HG02852 (cell line): ENCODE results near the gene MATCAP1.

ENCODE experiments used
- ATAC-seq: cut with Tn5 transposase; IDR thresholded peaks from one replicate; pipeline ENCODE4 v1.9.1; 2021; ENCODE audit warnings: mild to moderate bottlenecking, moderate library complexity; ENCODE audit not compliant: unreplicated experiment

The MATCAP1 gene

DNA sequence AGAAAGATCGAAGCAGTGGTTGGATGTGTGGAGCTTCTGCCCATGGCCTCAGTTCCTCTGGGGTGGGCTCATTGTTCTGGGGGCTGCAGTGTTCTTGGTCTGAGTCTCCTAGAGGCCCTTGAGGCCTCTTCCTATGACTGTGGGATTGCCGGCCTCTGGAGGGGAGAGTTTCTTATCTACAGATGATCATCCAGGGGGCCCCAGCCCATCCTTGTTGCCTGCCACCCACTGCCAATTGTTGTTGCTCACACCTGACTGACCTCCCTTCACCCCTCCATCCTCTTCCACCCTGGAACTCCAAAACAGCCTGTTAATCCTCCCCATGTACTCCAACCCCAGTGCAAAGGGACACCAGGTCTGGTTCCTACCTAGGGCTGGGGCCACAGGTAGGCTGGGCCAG, 38.8 kb downstream of the MATCAP1 start:
- no peak for ATAC-seq

DNA sequence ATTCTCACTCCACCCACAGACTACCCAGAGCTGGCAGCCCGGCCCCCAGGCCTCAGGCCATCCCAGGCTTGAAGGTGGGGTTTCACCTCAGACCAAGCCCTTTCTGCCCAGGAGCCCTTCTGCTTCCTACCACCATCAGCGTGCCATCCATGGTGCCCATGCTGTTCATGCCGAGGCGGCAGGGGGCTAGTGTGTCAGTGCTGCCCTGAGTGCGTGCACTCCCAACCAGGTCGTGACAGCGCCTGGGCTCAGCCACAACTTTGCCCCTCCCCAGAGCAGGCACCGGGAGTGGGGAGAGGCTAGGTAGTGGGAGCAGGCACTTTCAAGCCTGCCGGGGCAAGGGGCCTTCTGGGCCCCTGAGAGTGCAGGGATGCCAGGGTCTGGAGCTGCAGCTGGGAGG, 41.4 kb downstream of the MATCAP1 start:
- no peak for ATAC-seq

DNA sequence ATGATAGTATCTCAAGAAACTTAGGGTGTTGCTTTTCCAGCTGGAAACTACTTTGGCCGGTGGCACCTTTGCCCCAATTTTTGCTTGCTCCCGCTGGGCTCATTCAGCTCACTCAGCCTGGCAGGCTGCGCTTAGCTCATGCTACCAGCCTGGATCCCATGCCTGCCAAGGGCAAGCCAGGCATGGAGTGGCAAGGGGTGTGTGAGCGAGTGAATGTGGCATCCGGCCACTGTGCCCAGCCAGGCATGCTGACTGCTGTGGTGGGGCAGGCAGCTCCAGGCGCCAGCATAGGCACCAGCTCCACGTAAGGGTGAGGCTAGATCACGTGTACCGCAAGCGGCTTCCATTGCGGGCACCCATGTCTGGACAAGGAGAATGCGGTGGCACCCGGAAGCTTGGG, 42.4 kb downstream of the MATCAP1 start:
- no peak for ATAC-seq

DNA sequence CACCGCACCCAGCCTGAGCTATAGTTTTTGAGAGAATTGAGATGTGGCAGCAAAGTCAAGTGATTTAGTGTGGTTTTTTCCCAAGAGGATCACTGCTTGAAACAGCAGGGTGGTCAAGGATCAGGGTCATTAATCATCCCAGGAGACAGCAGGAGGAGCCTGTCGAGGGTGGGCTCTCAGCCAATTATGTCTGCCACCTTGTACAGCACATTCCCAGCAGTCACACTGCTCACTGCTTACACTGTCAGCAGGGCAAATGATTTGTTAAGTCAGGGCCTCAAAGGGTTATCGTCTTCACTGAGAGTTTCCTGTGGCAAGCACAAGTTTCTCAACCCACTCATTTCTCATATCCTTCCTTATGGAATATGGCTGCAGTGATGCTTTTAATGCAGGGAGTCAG, 46.2 kb downstream of the MATCAP1 start:
- ATAC-seq = no peak

DNA sequence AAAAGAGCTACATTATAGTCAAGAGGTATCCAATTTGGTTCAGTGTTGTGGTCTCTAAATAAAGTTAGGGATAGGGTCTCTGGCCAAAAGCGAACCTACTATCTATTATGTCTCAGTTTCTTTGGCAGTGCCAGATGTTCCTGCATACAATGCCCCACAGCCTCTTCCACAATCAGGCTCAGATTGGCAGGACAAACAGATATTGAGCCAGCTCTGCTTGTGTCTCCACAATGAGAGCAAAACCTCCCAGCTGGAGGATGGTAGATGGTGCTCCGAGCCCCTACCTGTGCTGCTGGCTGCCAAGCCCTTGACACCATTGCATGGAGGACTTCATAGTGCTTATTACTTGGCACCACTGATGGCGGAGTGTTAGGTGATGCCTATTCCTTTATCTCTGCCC, 54.3 kb downstream of the MATCAP1 start:
- no peak for ATAC-seq

DNA sequence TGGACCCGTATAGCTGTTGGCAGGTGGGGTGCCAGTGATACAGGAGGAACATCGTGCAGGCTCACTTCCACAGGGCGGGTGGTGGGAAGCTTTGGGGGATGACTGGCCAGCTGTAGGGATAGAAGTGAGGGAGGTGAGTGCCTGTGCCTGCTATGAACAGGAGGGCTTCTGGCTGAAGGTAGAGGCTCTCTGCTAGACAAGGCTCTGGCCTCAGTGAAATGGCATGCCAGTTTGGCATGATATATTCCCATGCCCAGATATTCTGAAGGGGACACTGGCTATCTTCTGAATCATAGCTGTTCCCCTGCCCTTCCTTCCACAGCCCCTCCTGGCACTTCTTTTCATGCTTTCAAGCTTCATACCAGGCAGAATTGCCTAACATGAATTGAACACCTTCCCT, 54.9 kb downstream of the MATCAP1 start:
- no peak for ATAC-seq

DNA sequence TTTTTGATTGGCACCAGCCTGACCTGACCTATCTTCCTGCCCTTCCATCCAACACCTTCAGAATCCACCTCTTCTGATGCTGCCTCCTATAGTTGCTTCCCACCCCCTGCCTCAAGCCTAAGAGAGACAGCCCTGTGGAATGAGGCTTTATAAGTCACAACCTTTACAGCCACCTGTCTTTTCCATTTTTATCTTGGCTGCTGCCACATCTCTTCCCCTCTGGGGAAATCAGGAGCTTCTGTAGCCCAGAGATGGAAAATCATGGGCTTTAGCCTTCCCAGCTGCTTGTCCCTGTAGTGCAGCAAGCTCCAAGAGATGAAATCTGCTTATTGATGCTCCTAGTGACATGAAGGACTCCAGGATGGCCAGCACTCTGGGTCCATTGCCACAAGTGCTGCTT, 55.3 kb downstream of the MATCAP1 start:
- no peak for ATAC-seq
